A549 (cell line): ENCODE data around the gene PLCB1. TPM values are rescaled to one million over a fixed set of nuclear protein-coding genes. Genes with fewer than 3 reads are reported as not detected.

ENCODE experiments used
- ATAC-seq, 2 experiments: fragments of 200-7000 bp in 1 of 2; fragments of >200 bp in 1 of 2; cut with Nextera tagmentation in 1 of 2; cut with Tn5 transposase in 1 of 2; 3 replicates each; pipeline versions ENCODE4 v1.8.0 to v1.9.1; 2018 to 2020; ENCODE audit warnings: mild to moderate bottlenecking in 1 of 2, moderate library complexity in 1 of 2
- CTCF ChIA-PET: fragments of 300-600 bp; sonication (Branson Sonifier 250); formaldehyde crosslinking; extraction: SDS; loops from one replicate; lab custom pipeline; 2021; ENCODE audit warnings: antibody characterized with exemption, inconsistent platforms; lab: Yijun Ruan, JAX
- POLR2A ChIA-PET: fragments of 350-600 bp; formaldehyde crosslinking; extraction: SDS; loops from one replicate; lab custom pipeline; 2021; ENCODE audit warnings: antibody characterized with exemption, inconsistent platforms; lab: Yijun Ruan, JAX
- DNase-seq, 2 experiments: peaks; one replicate each; pipeline versions ENCODE4 v3.0.0 to v3.0.0-alpha.2; 2011 to 2016; ENCODE audit warnings: low read depth in 1 of 2, low spot score in 1 of 2
- FAIRE-seq: peaks from 2 replicates; lab custom pipeline; 2011; peaks lifted over from hg19 to GRCh38; lab: Jason Lieb, UNC
- H3K27ac ChIP-seq, 2 experiments: fragments of >200 bp; sonication (Bioruptor Twin); formaldehyde crosslinking; 3 replicates each; pipeline ENCODE4 v1.5.1; 2016 to 2017
- H3K4me1 ChIP-seq: fragments of >200 bp; sonication (Bioruptor Twin); formaldehyde crosslinking; 3 replicates; pipeline ENCODE4 v1.6.1; 2016
- H3K4me2 ChIP-seq: fragments of >200 bp; sonication (Bioruptor Twin); formaldehyde crosslinking; 3 replicates; pipeline ENCODE4 v1.6.1; 2016
- H3K4me3 ChIP-seq: fragments of >200 bp; sonication (Bioruptor Twin); formaldehyde crosslinking; 3 replicates; pipeline ENCODE4 v1.5.1; 2016
- H3K9me3 ChIP-seq: fragments of >200 bp; sonication (Bioruptor Twin); formaldehyde crosslinking; 3 replicates; pipeline ENCODE4 v1.6.1; 2016
- ATOH8 ChIP-seq: fragments of 250-450 bp; sonication (Bioruptor Pico); IDR thresholded peaks from 2 replicates; pipeline ENCODE4 v1.5.0; 2020; ENCODE audit warnings: low read depth, mild to moderate bottlenecking, moderate library complexity
- CBX2 ChIP-seq: fragments of 200-600 bp; sonication (generic); IDR thresholded peaks from 2 replicates; pipeline ENCODE4 v1.6.1; 2016; ENCODE audit warnings: low read depth, mild to moderate bottlenecking, borderline replicate concordance
- CBX8 ChIP-seq: fragments of 200-600 bp; sonication (generic); IDR thresholded peaks from 2 replicates; pipeline ENCODE4 v1.6.1; 2016
- CTCF ChIP-seq: fragments of >200 bp; sonication (Bioruptor Twin); formaldehyde crosslinking; IDR thresholded peaks from 3 replicates; pipeline ENCODE4 v1.5.1; 2016
- FOSB ChIP-seq: fragments of 250-450 bp; sonication (Bioruptor Pico); IDR thresholded peaks from 2 replicates; pipeline ENCODE4 v1.5.0; 2020; ENCODE audit warnings: mild to moderate bottlenecking, moderate library complexity
- FOSL2 ChIP-seq, 2 experiments: fragments of 450-650 bp in 1 of 2; fragments of >200 bp in 1 of 2; sonication (Bioruptor Twin) in 1 of 2; formaldehyde crosslinking; IDR thresholded peaks; 2 replicates each; pipeline versions ENCODE4 v1.5.0 to v1.6.1; 2016 to 2020; ENCODE audit warnings: mild to moderate bottlenecking in 1 of 2, moderate library complexity in 1 of 2
- FOXS1 ChIP-seq: fragments of 250-450 bp; sonication (Bioruptor Pico); IDR thresholded peaks from 2 replicates; pipeline ENCODE4 v1.5.0; 2020; ENCODE audit warnings: mild to moderate bottlenecking, moderate library complexity
- HDAC2 ChIP-seq: fragments of 200-600 bp; sonication (generic); IDR thresholded peaks from 2 replicates; pipeline ENCODE4 v1.6.1; 2016
- HES2 ChIP-seq: fragments of >200 bp; sonication (Bioruptor Twin); formaldehyde crosslinking; IDR thresholded peaks from 2 replicates; pipeline ENCODE4 v1.6.1; 2016
- MAFK ChIP-seq: fragments of 450-650 bp; IDR thresholded peaks from 2 replicates; pipeline ENCODE4 v1.6.1; 2014; ENCODE audit not compliant: partially characterized antibody
- MYC ChIP-seq: IDR thresholded peaks from 2 replicates; pipeline ENCODE4 v1.6.1; 2012; ENCODE audit warnings: mild to moderate bottlenecking, inconsistent platforms, low read length, improper control_type of control experiment, borderline replicate concordance
- PBX3 ChIP-seq: IDR thresholded peaks from 2 replicates; pipeline ENCODE4 v1.6.1; 2012
- POLR2A ChIP-seq: IDR thresholded peaks from 2 replicates; pipeline ENCODE4 v1.6.1; 2012; ENCODE audit warnings: mild to moderate bottlenecking, low read length
- POLR2AphosphoS2 ChIP-seq: conservative IDR thresholded peaks from 2 replicates; pipeline ENCODE4 v1.6.1; 2012; ENCODE audit warnings: low read length, improper control_type of control experiment, inconsistent platforms
- RNF2 ChIP-seq: fragments of 200-600 bp; sonication (generic); IDR thresholded peaks from 2 replicates; pipeline ENCODE4 v1.6.1; 2016; ENCODE audit warnings: low read depth, mild to moderate bottlenecking, antibody characterized with exemption, moderate library complexity, borderline replicate concordance
- SMC3 ChIP-seq: fragments of >200 bp; sonication (Bioruptor Twin); formaldehyde crosslinking; IDR thresholded peaks from 3 replicates; pipeline ENCODE4 v1.6.1; 2018; ENCODE audit warnings: inconsistent platforms
- SREBF2 ChIP-seq: fragments of 450-650 bp; IDR thresholded peaks from 2 replicates; pipeline ENCODE4 v1.6.1; 2014; ENCODE audit warnings: mild to moderate bottlenecking, moderate library complexity
- USF2 ChIP-seq: fragments of 450-650 bp; IDR thresholded peaks from 2 replicates; pipeline ENCODE4 v1.6.1; 2014; ENCODE audit warnings: antibody characterized with exemption
- WGBS: methylation state at CpG from one replicate; pipeline ENCODE4 v1.1.6; 2017; ENCODE audit errors: missing lambda C conversion rate; 5-methylcytosine and 5-hydroxymethylcytosine counted together
- polyA plus RNA-seq, 4 experiments: library from polyadenylated mRNA; depleted of rRNA in 3 of 4; stranded (reverse); fragments of >200 nt; fragmentation: RNase III in 1 of 4; extraction: RNeasy Plus Mini Kit Qiagen cat#74134 plus additional on column Dnase treatment in 1 of 4; gene quantifications; 2 replicates in 3 of 4; 3 replicates in 1 of 4; pipeline ENCODE4 v1.2.3, GENCODE V29; 2011 to 2017
- TF ChIP-seq, protein P1 (sequence below): fragments of 250-450 bp; sonication (Bioruptor Pico); IDR thresholded peaks from 2 replicates; pipeline ENCODE4 v1.5.0; 2021; ENCODE audit warnings: mild to moderate bottlenecking, moderate library complexity, borderline replicate concordance

The PLCB1 gene
- polyA plus RNA-seq, 2 of the 4 experiments (the other 2 are of a cell fraction) = 0.97 to 6.3 TPM

DNA sequence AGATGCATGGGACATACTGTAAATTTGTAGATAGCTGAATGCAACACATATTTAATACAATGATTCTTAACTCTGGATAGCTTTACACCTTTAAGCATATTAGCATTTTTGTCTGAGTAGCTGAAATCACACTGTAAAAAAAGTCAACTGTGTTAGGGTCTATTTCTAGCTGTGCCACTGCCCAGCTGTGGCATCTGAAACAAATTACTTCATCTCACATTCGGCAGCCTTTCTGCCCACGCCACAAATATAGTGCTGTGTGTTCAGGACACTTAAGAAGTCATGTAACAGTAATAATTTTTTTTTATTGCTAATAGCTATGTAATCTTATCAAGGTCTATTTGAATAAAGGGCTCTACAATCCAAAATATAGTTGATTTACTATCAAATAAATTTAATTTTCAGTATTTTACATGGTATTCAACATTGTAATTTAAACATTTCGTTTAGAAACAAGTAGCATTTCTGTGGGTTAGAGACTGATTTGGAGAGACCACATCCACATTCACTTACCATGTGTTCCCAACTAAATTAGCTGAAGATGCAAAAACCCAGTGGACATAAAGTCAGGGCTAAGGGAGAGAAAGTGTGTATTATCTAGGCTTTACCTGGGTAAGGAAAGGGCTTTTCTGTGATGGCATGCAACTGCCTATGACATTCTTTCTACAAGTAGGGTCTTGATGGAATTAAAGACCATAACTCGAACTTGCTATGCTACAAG is 276.7 kb downstream of the PLCB1 start:
- 6% methylated on average over 4 of the region's 4 CpGs for WGBS
- ATAC-seq (no peak), FAIRE-seq (peak; percentile 43), DNase-seq (no peak)
- Histone ChIP-seq H3K4me3 (no peak overlapping the region), H3K4me1 (no peaks in the 10 kb centered on the region), H3K4me2 (no peak overlapping the region), H3K9me3 (no peaks in the 10 kb centered on the region), H3K27ac (no peak overlapping the region)
- POLR2A ChIA-PET = no interaction called here
- CTCF ChIA-PET = no interaction called here
- TF ChIP-seq MAFK = peak; percentile 1
- no peak for TF ChIP-seq FOXS1 (CRISPR knock-in tag)
- TF ChIP-seq, all 56 proteins: peak for 1

DNA sequence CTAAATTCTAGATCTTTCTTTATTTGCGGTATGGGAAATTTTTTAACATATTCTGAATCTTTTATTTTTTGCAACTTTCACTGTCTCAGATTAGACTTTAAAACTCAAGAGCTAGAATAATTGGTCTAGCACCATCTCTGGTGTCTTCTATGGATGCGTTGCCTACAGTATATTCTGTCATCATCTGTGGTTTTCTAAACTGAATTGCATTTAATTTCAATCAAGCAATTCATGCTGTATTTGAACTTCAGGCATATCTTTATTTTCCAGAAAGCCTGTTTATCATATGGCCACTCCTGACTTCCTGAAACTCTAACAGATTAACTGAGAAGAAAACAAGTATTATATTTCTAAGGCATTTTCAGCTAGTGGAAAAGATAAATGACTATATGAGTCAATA is 281.6 kb downstream of the PLCB1 start:
- Histone ChIP-seq H3K4me3 (no peak overlapping the region), H3K9me3 (no peaks in the 10 kb centered on the region), H3K27ac (no peak overlapping the region), H3K4me1 (no peaks in the 10 kb centered on the region), H3K4me2 (no peak overlapping the region)
- no peak for TF ChIP-seq SREBF2
- no peak for TF ChIP-seq SMC3
- TF ChIP-seq RNF2 = no peak
- TF ChIP-seq PBX3 = no peak
- no peak for TF ChIP-seq POLR2AphosphoS2
- no peak for TF ChIP-seq HDAC2
- no peak for TF ChIP-seq CBX2
- no peak for TF ChIP-seq MYC
- no peak for TF ChIP-seq POLR2A
- no peak for TF ChIP-seq ATOH8 (CRISPR knock-in tag)
- no peak for TF ChIP-seq CTCF
- no peak for TF ChIP-seq HES2
- 42% methylated on average over 2 of the region's 2 CpGs for WGBS
- ChIA-PET CTCF (no interaction called here), POLR2A (interaction anchor here (0.5 kb wide), 1 partner anchor 11 kb away, joined by 4 read pairs; no protein-coding TSS in a partner anchor)
- DNase-seq = no peak
- ATAC-seq = no peak
- peak; percentile 39 for FAIRE-seq

GRCh38 chr20:8414586-8415274 is 282.7 kb downstream of the PLCB1 start:
- POLR2A ChIA-PET = no interaction called here
- TF ChIP-seq USF2 = no peak
- no peak for TF ChIP-seq FOSB (CRISPR knock-in tag)
- no peak for TF ChIP-seq MYC
- TF ChIP-seq FOSL2 (IDR thresholded peaks at IDR 0.05) = no peak
- 0 out of 2 replicates have a peak, but pooled peaks have one; percentile 13 for TF ChIP-seq FOSL2 (CRISPR knock-in tag; IDR thresholded peaks at IDR 0.05)
- TF ChIP-seq, protein P1, sequence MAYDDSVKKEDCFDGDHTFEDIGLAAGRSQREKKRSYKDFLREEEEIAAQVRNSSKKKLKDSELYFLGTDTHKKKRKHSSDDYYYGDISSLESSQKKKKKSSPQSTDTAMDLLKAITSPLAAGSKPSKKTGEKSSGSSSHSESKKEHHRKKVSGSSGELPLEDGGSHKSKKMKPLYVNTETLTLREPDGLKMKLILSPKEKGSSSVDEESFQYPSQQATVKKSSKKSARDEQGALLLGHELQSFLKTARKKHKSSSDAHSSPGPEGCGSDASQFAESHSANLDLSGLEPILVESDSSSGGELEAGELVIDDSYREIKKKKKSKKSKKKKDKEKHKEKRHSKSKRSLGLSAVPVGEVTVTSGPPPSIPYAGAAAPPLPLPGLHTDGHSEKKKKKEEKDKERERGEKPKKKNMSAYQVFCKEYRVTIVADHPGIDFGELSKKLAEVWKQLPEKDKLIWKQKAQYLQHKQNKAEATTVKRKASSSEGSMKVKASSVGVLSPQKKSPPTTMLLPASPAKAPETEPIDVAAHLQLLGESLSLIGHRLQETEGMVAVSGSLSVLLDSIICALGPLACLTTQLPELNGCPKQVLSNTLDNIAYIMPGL (CRISPR knock-in tag) = no peak
- no peak for TF ChIP-seq CBX8
- no peak; a peak in 1 of 6 replicates for ATAC-seq

More at GRCh38 chr20:8414586-8415274, 282.7 kb downstream of the PLCB1 start:
- Histone ChIP-seq H3K4me3 (no peak overlapping the region), H3K4me1 (no peaks in the 10 kb centered on the region), H3K9me3 (no peaks in the 10 kb centered on the region), H3K27ac (no peak overlapping the region), H3K4me2 (no peak overlapping the region)
- no peak for FAIRE-seq
- no peak for DNase-seq
- CTCF ChIA-PET = no interaction called here
